PFSK-1 (cell line): Measurements from ENCODE around the gene RPS23.

Source experiments
- FOXP2 ChIP-seq: optimal IDR thresholded peaks from 2 replicates; pipeline ENCODE3; 2011; ENCODE audit warnings: borderline replicate concordance, control low read depth, inconsistent platforms; ENCODE audit not compliant: insufficient read depth; ENCODE audit errors: extremely low read length, extremely low read depth
- POLR2AphosphoS5 ChIP-seq: IDR thresholded peaks from 2 replicates; pipeline ENCODE4 v1.6.1; 2012; ENCODE audit warnings: low read depth, mild to moderate bottlenecking, control low read depth, low read length, moderate library complexity
- SIN3A ChIP-seq: IDR thresholded peaks from 2 replicates; pipeline ENCODE4 v1.6.1; 2012; ENCODE audit warnings: mild to moderate bottlenecking, low read length, moderate library complexity, borderline replicate concordance; ENCODE audit not compliant: insufficient read depth
- TAF1 ChIP-seq: IDR thresholded peaks from 2 replicates; pipeline ENCODE4 v1.6.1; 2012; ENCODE audit warnings: low read length, control low read depth, borderline replicate concordance; ENCODE audit not compliant: insufficient read depth
- TF ChIP-seq, protein P1 (sequence below), 2 experiments: IDR thresholded peaks; 2 replicates each; pipeline versions ENCODE4 v1.6.1 to v1.8.0; 2011 to 2012; ENCODE audit warnings: low read depth in 2 of 2, low read length in 2 of 2, control low read depth in 1 of 2, inconsistent platforms in 1 of 2, mild to moderate bottlenecking in 1 of 2, moderate library complexity in 1 of 2; ENCODE audit not compliant: insufficient read depth in 1 of 2

The RPS23 gene

GRCh38 chr5:82306151-82306550 lies 28.0 kb upstream of the RPS23 start:
- TF ChIP-seq SIN3A (no peak), POLR2AphosphoS5 (no peak), FOXP2 (no peak), TAF1 (no peak)
- TF ChIP-seq, protein P1, sequence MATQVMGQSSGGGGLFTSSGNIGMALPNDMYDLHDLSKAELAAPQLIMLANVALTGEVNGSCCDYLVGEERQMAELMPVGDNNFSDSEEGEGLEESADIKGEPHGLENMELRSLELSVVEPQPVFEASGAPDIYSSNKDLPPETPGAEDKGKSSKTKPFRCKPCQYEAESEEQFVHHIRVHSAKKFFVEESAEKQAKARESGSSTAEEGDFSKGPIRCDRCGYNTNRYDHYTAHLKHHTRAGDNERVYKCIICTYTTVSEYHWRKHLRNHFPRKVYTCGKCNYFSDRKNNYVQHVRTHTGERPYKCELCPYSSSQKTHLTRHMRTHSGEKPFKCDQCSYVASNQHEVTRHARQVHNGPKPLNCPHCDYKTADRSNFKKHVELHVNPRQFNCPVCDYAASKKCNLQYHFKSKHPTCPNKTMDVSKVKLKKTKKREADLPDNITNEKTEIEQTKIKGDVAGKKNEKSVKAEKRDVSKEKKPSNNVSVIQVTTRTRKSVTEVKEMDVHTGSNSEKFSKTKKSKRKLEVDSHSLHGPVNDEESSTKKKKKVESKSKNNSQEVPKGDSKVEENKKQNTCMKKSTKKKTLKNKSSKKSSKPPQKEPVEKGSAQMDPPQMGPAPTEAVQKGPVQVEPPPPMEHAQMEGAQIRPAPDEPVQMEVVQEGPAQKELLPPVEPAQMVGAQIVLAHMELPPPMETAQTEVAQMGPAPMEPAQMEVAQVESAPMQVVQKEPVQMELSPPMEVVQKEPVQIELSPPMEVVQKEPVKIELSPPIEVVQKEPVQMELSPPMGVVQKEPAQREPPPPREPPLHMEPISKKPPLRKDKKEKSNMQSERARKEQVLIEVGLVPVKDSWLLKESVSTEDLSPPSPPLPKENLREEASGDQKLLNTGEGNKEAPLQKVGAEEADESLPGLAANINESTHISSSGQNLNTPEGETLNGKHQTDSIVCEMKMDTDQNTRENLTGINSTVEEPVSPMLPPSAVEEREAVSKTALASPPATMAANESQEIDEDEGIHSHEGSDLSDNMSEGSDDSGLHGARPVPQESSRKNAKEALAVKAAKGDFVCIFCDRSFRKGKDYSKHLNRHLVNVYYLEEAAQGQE (IDR thresholded peaks at IDR 0.05; ENCODE audit: insufficient read depth in 1 of 2, low read depth in 2 of 2, low read length in 2 of 2), result no peak

- no peak for TF ChIP-seq SIN3A
- TF ChIP-seq TAF1, result no peak
- TF ChIP-seq, protein P1 (IDR thresholded peaks at IDR 0.05; ENCODE audit: insufficient read depth in 1 of 2, low read depth in 2 of 2, low read length in 2 of 2), result no peak
- no peak for TF ChIP-seq FOXP2
Measured at GRCh38 chr5:82301190-82301589, 23.0 kb upstream of the RPS23 start.

DNA sequence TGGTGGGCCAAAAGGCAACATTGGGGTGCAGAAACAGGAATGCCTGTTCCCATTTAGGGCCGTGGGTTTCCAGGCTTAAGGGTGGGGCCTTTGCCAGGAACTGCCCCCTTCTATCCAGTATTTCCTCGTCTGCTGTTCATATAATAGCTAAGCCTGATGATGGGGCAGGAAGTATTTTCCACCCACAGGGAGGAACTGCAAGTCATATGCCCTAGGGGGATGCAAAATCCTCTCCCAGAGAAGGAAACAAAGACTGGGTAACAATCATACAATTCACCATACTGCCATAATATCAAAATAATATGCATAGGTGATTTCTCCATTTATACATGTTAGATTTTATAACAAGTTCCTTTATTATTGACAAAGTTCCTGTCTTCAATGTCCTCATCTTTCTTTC lies 20.5 kb upstream of the RPS23 start:
- TF ChIP-seq SIN3A, result no peak
- TF ChIP-seq POLR2AphosphoS5, result no peak
- TF ChIP-seq TAF1, result no peak
- no peak for TF ChIP-seq FOXP2
- TF ChIP-seq, protein P1 (IDR thresholded peaks at IDR 0.05; ENCODE audit: insufficient read depth in 1 of 2, low read depth in 2 of 2, low read length in 2 of 2), result no peak

DNA sequence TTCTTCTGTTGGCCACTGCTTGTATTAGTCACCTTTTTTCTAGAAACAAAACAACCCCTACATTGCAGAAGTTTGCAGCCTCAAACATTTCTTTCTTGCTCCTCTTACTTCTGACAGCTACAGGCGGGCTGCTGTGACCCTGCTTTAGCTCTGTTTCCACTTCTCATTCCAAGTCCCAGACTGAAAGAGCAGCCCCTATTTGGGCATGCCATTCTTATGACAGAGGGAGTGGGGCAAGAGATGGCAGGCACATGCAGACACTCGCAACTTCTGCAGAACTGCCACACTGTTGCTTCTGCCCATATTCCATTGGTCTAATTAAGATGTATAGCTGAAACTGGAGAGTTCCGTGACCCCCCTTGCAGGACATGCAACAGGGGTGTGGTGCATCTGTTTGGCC lies 19.6 kb upstream of the RPS23 start:
- TF ChIP-seq SIN3A (no peak), TAF1 (no peak), FOXP2 (no peak), POLR2AphosphoS5 (no peak)
- TF ChIP-seq, protein P1 (IDR thresholded peaks at IDR 0.05; ENCODE audit: insufficient read depth in 1 of 2, low read depth in 2 of 2, low read length in 2 of 2), result no peak

DNA sequence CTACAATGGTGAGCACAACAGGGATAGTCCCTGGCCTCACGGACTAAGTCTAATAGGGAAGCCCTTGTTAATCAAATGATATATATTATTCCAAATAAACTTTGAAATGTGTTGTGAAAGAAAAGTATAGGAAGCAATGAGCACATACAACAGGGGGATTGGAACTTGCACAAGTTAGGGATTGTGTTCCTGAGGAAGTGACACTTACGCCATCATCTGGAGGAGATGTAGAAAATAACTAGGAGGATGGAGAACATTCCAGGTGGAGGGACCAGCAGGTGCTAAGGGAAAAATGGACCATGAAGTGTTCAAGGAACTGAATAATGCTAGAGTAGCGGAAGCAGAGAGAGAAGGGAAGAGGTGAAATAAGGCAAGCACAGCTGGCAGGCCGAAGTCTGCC lies 18.8 kb upstream of the RPS23 start:
- no peak for TF ChIP-seq TAF1
- no peak for TF ChIP-seq SIN3A
- TF ChIP-seq POLR2AphosphoS5, result no peak
- TF ChIP-seq, protein P1 (IDR thresholded peaks at IDR 0.05; ENCODE audit: insufficient read depth in 1 of 2, low read depth in 2 of 2, low read length in 2 of 2), result no peak
- TF ChIP-seq FOXP2, result no peak
